H1 (cell line): ENCODE data around the gene CXXC5. TPM values are rescaled to one million over a fixed set of nuclear protein-coding genes. Genes with fewer than 3 reads are reported as not detected.

Experiments
- CBX5 ChIP-seq: fragments of 300-800, 300-1000 bp; sonication (generic); IDR thresholded peaks from 2 replicates; pipeline ENCODE4 v1.7.1; 2016; ENCODE audit warnings: antibody characterized with exemption, low read length, low read depth
- GTF2F1 ChIP-seq: IDR thresholded peaks from 2 replicates; pipeline ENCODE4 v1.6.1; 2012; ENCODE audit warnings: low read depth, low read length, improper control_type of control experiment, borderline replicate concordance
- HDAC2 ChIP-seq, 2 experiments: fragments of 300-600 bp in 1 of 2; sonication (generic) in 1 of 2; IDR thresholded peaks; 2 replicates each; pipeline ENCODE4 v1.6.1; 2011 to 2012; ENCODE audit warnings: low read depth in 2 of 2, low read length in 2 of 2, mild to moderate bottlenecking in 2 of 2, moderate library complexity in 2 of 2, borderline replicate concordance in 1 of 2, inconsistent platforms in 1 of 2
- RXRA ChIP-seq: IDR thresholded peaks from 2 replicates; pipeline ENCODE4 v1.6.1; 2011; ENCODE audit warnings: low read depth, mild to moderate bottlenecking, low read length, moderate library complexity; ENCODE audit not compliant: insufficient read depth
- SUZ12 ChIP-seq: fragments of 200-600 bp; sonication (generic); IDR thresholded peaks from 2 replicates; pipeline ENCODE4 v1.6.1; 2012; ENCODE audit warnings: mild to moderate bottlenecking, inconsistent platforms, low read length, moderate library complexity, mixed read lengths
- TAF1 ChIP-seq: IDR thresholded peaks from 2 replicates; pipeline ENCODE4 v1.6.1; 2011; ENCODE audit warnings: mild to moderate bottlenecking, low read depth, low read length
- polyA plus RNA-seq, 7 experiments: library from polyadenylated mRNA; depleted of rRNA in 3 of 7; stranded (reverse) in 5 of 7; unstranded in 2 of 7; fragments of >200 nt in 5 of 7; fragments of 200-250 nt in 2 of 7; gene quantifications; 1 replicate in 5 of 7; 2 replicates in 1 of 7; 4 replicates in 1 of 7; pipeline versions ENCODE4 v1.2.1 to v1.2.3, GENCODE V29; 2011 to 2013; ENCODE audit warnings: missing spikeins in 2 of 7, mixed read lengths in 2 of 7
- total RNA-seq: library from RNA; stranded (reverse); fragmentation: NEBNext Ultra II Directional; extraction: Animal tissue kit (Norgen Biotek cat#: 25700); gene quantifications from 2 replicates; pipeline ENCODE4 v1.2.1, GENCODE V29; 2021
- TF ChIP-seq, protein P1 (sequence below): fragments of 300-600 bp; sonication (generic); IDR thresholded peaks from 2 replicates; pipeline ENCODE4 v1.7.1; 2012; ENCODE audit warnings: low read length, moderate library complexity, mild to moderate bottlenecking, inconsistent platforms; ENCODE audit not compliant: insufficient replicate concordance
- TF ChIP-seq, protein P2 (sequence below): IDR thresholded peaks from 2 replicates; pipeline ENCODE4 v1.6.1; 2011; ENCODE audit warnings: low read depth, mild to moderate bottlenecking, low read length; ENCODE audit not compliant: insufficient read depth

Gene CXXC5
- total and polyA plus RNA-seq, 2 of the 8 experiments (the other 6 are each of a cell fraction or from before 2014, with no cell fraction given), result 61.4 to 74.0 TPM

DNA sequence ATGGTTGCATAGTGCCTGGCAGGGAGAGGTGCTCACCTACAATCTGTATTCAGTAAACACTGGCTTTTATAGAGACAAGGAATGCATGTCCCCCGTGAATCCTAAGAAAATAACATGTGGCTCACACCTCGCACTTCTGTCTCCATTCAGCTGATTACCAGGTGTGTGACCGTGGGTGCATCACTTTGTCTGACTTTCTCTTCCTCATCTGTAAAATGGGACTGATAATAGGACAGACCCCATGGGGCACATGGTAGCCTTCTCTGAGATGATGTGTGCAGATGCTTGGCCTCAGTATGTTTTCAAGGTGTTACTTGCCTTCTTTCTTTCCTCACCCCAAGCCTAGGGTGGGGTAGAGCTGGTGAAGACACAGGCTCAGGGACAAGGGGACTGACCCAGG lies 6.3 kb downstream of the CXXC5 start (continued):
- TF ChIP-seq, protein P1, sequence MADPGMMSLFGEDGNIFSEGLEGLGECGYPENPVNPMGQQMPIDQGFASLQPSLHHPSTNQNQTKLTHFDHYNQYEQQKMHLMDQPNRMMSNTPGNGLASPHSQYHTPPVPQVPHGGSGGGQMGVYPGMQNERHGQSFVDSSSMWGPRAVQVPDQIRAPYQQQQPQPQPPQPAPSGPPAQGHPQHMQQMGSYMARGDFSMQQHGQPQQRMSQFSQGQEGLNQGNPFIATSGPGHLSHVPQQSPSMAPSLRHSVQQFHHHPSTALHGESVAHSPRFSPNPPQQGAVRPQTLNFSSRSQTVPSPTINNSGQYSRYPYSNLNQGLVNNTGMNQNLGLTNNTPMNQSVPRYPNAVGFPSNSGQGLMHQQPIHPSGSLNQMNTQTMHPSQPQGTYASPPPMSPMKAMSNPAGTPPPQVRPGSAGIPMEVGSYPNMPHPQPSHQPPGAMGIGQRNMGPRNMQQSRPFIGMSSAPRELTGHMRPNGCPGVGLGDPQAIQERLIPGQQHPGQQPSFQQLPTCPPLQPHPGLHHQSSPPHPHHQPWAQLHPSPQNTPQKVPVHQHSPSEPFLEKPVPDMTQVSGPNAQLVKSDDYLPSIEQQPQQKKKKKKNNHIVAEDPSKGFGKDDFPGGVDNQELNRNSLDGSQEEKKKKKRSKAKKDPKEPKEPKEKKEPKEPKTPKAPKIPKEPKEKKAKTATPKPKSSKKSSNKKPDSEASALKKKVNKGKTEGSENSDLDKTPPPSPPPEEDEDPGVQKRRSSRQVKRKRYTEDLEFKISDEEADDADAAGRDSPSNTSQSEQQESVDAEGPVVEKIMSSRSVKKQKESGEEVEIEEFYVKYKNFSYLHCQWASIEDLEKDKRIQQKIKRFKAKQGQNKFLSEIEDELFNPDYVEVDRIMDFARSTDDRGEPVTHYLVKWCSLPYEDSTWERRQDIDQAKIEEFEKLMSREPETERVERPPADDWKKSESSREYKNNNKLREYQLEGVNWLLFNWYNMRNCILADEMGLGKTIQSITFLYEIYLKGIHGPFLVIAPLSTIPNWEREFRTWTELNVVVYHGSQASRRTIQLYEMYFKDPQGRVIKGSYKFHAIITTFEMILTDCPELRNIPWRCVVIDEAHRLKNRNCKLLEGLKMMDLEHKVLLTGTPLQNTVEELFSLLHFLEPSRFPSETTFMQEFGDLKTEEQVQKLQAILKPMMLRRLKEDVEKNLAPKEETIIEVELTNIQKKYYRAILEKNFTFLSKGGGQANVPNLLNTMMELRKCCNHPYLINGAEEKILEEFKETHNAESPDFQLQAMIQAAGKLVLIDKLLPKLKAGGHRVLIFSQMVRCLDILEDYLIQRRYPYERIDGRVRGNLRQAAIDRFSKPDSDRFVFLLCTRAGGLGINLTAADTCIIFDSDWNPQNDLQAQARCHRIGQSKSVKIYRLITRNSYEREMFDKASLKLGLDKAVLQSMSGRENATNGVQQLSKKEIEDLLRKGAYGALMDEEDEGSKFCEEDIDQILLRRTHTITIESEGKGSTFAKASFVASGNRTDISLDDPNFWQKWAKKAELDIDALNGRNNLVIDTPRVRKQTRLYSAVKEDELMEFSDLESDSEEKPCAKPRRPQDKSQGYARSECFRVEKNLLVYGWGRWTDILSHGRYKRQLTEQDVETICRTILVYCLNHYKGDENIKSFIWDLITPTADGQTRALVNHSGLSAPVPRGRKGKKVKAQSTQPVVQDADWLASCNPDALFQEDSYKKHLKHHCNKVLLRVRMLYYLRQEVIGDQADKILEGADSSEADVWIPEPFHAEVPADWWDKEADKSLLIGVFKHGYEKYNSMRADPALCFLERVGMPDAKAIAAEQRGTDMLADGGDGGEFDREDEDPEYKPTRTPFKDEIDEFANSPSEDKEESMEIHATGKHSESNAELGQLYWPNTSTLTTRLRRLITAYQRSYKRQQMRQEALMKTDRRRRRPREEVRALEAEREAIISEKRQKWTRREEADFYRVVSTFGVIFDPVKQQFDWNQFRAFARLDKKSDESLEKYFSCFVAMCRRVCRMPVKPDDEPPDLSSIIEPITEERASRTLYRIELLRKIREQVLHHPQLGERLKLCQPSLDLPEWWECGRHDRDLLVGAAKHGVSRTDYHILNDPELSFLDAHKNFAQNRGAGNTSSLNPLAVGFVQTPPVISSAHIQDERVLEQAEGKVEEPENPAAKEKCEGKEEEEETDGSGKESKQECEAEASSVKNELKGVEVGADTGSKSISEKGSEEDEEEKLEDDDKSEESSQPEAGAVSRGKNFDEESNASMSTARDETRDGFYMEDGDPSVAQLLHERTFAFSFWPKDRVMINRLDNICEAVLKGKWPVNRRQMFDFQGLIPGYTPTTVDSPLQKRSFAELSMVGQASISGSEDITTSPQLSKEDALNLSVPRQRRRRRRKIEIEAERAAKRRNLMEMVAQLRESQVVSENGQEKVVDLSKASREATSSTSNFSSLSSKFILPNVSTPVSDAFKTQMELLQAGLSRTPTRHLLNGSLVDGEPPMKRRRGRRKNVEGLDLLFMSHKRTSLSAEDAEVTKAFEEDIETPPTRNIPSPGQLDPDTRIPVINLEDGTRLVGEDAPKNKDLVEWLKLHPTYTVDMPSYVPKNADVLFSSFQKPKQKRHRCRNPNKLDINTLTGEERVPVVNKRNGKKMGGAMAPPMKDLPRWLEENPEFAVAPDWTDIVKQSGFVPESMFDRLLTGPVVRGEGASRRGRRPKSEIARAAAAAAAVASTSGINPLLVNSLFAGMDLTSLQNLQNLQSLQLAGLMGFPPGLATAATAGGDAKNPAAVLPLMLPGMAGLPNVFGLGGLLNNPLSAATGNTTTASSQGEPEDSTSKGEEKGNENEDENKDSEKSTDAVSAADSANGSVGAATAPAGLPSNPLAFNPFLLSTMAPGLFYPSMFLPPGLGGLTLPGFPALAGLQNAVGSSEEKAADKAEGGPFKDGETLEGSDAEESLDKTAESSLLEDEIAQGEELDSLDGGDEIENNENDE, result no peak
- TF ChIP-seq CBX5 (no peak), RXRA (no peak), TAF1 (no peak), GTF2F1 (no peak), SUZ12 (no peak), HDAC2 (IDR thresholded peaks at IDR 0.05; ENCODE audit: borderline replicate concordance in 1 of 2, low read depth in 2 of 2, low read length in 2 of 2) (no peak)
- TF ChIP-seq, protein P2, sequence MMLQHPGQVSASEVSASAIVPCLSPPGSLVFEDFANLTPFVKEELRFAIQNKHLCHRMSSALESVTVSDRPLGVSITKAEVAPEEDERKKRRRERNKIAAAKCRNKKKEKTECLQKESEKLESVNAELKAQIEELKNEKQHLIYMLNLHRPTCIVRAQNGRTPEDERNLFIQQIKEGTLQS, result no peak
- TF ChIP-seq, all 59 proteins: peak for 0
